ENCODE data around the gene LTA4H.

The LTA4H gene

GRCh38 chr12:96029826-96030225, 5.6 kb downstream of the LTA4H start:
- H3K27me3 ChIP-seq (ENCODE audit: insufficient read depth, insufficient read length) = no peaks in the 10 kb centered on the region
- no peaks in the 10 kb centered on the region for H3K9me3 ChIP-seq (ENCODE audit: insufficient read depth, low read length)
- H3K9ac ChIP-seq (ENCODE audit: insufficient read length, low read depth) = no peak overlapping the region
- TF ChIP-seq ZNF274 (IDR thresholded peaks at IDR 0.05; ENCODE audit: low read depth, low read length) (no peak), YY1 (IDR thresholded peaks at IDR 0.05; ENCODE audit: insufficient read depth, insufficient read length) (no peak), SUZ12 (IDR thresholded peaks at IDR 0.05; ENCODE audit: extremely low read depth, insufficient read depth, insufficient read length) (no peak)
- no peak for DNase-seq (ENCODE audit: low read depth, low spot score)
- peaks cover 39% of the 10 kb centered on the region for H3K36me3 ChIP-seq (ENCODE audit: insufficient read depth, insufficient read length, low read length)
- H3K4me1 ChIP-seq (ENCODE audit: insufficient read depth, insufficient read length) = no peaks in the 10 kb centered on the region
- H3K4me3 ChIP-seq (ENCODE audit: insufficient read length, low read depth) = no peak overlapping the region

GRCh38 chr12:96028538-96028937, 6.8 kb downstream of the LTA4H start:
- TF ChIP-seq YY1 (IDR thresholded peaks at IDR 0.05; ENCODE audit: insufficient read depth, insufficient read length) = no peak
- TF ChIP-seq ZNF274 (IDR thresholded peaks at IDR 0.05; ENCODE audit: low read depth, low read length) = no peak
- no peak for TF ChIP-seq SUZ12 (IDR thresholded peaks at IDR 0.05; ENCODE audit: extremely low read depth, insufficient read depth, insufficient read length)
- Histone ChIP-seq H3K9me3 (ENCODE audit: insufficient read depth, low read length) (no peaks in the 10 kb centered on the region), H3K36me3 (ENCODE audit: insufficient read depth, insufficient read length, low read length) (peaks cover 46% of the 10 kb centered on the region), H3K27me3 (ENCODE audit: insufficient read depth, insufficient read length) (no peaks in the 10 kb centered on the region), H3K9ac (ENCODE audit: insufficient read length, low read depth) (no peak overlapping the region), H3K4me1 (ENCODE audit: insufficient read depth, insufficient read length) (no peaks in the 10 kb centered on the region), H3K4me3 (ENCODE audit: insufficient read length, low read depth) (no peak overlapping the region)
- DNase-seq (ENCODE audit: low read depth, low spot score) = no peak

- H3K36me3 ChIP-seq (ENCODE audit: insufficient read depth, insufficient read length, low read length) = peaks cover 65% of the 10 kb centered on the region
- TF ChIP-seq YY1 (IDR thresholded peaks at IDR 0.05; ENCODE audit: insufficient read depth, insufficient read length) (no peak), ZNF274 (IDR thresholded peaks at IDR 0.05; ENCODE audit: low read depth, low read length) (no peak), SUZ12 (IDR thresholded peaks at IDR 0.05; ENCODE audit: extremely low read depth, insufficient read depth, insufficient read length) (no peak)
These were observed 9.1 kb downstream of the LTA4H start for GRCh38 chr12:96026331-96026730.

GRCh38 chr12:96025518-96025917, 9.9 kb downstream of the LTA4H start:
- H3K36me3 ChIP-seq (ENCODE audit: insufficient read depth, insufficient read length, low read length) = peaks cover 70% of the 10 kb centered on the region
- no peak overlapping the region for H3K9ac ChIP-seq (ENCODE audit: insufficient read length, low read depth)
- H3K27me3 ChIP-seq (ENCODE audit: insufficient read depth, insufficient read length) = no peaks in the 10 kb centered on the region
- TF ChIP-seq ZNF274 (IDR thresholded peaks at IDR 0.05; ENCODE audit: low read depth, low read length) (no peak), SUZ12 (IDR thresholded peaks at IDR 0.05; ENCODE audit: extremely low read depth, insufficient read depth, insufficient read length) (no peak), YY1 (IDR thresholded peaks at IDR 0.05; ENCODE audit: insufficient read depth, insufficient read length) (no peak)
- no peak for DNase-seq (ENCODE audit: low read depth, low spot score)
- no peaks in the 10 kb centered on the region for H3K9me3 ChIP-seq (ENCODE audit: insufficient read depth, low read length)
- H3K4me1 ChIP-seq (ENCODE audit: insufficient read depth, insufficient read length) = no peaks in the 10 kb centered on the region
- H3K4me3 ChIP-seq (ENCODE audit: insufficient read length, low read depth) = no peak overlapping the region

More at GRCh38 chr12:96026331-96026730, 9.1 kb downstream of the LTA4H start:
- H3K4me3 ChIP-seq (ENCODE audit: insufficient read length, low read depth) = no peak overlapping the region
- no peak overlapping the region for H3K9ac ChIP-seq (ENCODE audit: insufficient read length, low read depth)
- H3K27me3 ChIP-seq (ENCODE audit: insufficient read depth, insufficient read length) = no peaks in the 10 kb centered on the region
- H3K4me1 ChIP-seq (ENCODE audit: insufficient read depth, insufficient read length) = no peaks in the 10 kb centered on the region
- no peak for DNase-seq (ENCODE audit: low read depth, low spot score)
- no peaks in the 10 kb centered on the region for H3K9me3 ChIP-seq (ENCODE audit: insufficient read depth, low read length)

- Histone ChIP-seq H3K4me1 (ENCODE audit: insufficient read depth, insufficient read length) (no peaks in the 10 kb centered on the region), H3K9me3 (ENCODE audit: insufficient read depth, low read length) (no peaks in the 10 kb centered on the region), H3K27me3 (ENCODE audit: insufficient read depth, insufficient read length) (no peaks in the 10 kb centered on the region), H3K4me3 (ENCODE audit: insufficient read length, low read depth) (no peak overlapping the region), H3K9ac (ENCODE audit: insufficient read length, low read depth) (no peak overlapping the region), H3K36me3 (ENCODE audit: insufficient read depth, insufficient read length, low read length) (peaks cover 68% of the 10 kb centered on the region)
- TF ChIP-seq ZNF274 (IDR thresholded peaks at IDR 0.05; ENCODE audit: low read depth, low read length) = no peak
- TF ChIP-seq YY1 (IDR thresholded peaks at IDR 0.05; ENCODE audit: insufficient read depth, insufficient read length) = no peak
- DNase-seq (ENCODE audit: low read depth, low spot score) = no peak
These were observed 14.9 kb downstream of the LTA4H start for GRCh38 chr12:96020314-96021003.

GRCh38 chr12:96015672-96016071, 19.7 kb downstream of the LTA4H start:
- no peak overlapping the region for H3K9ac ChIP-seq (ENCODE audit: insufficient read length, low read depth)
- H3K36me3 ChIP-seq (ENCODE audit: insufficient read depth, insufficient read length, low read length) = peaks cover 73% of the 10 kb centered on the region
- H3K4me3 ChIP-seq (ENCODE audit: insufficient read length, low read depth) = no peak overlapping the region
- TF ChIP-seq SUZ12 (IDR thresholded peaks at IDR 0.05; ENCODE audit: extremely low read depth, insufficient read depth, insufficient read length) (no peak), YY1 (IDR thresholded peaks at IDR 0.05; ENCODE audit: insufficient read depth, insufficient read length) (no peak), ZNF274 (IDR thresholded peaks at IDR 0.05; ENCODE audit: low read depth, low read length) (no peak)
- H3K9me3 ChIP-seq (ENCODE audit: insufficient read depth, low read length) = no peaks in the 10 kb centered on the region
- H3K4me1 ChIP-seq (ENCODE audit: insufficient read depth, insufficient read length) = no peaks in the 10 kb centered on the region
- no peak for DNase-seq (ENCODE audit: low read depth, low spot score)
- no peaks in the 10 kb centered on the region for H3K27me3 ChIP-seq (ENCODE audit: insufficient read depth, insufficient read length)

GRCh38 chr12:96014943-96015599, 20.3 kb downstream of the LTA4H start:
- no peak overlapping the region for H3K9ac ChIP-seq (ENCODE audit: insufficient read length, low read depth)
- H3K27me3 ChIP-seq (ENCODE audit: insufficient read depth, insufficient read length) = no peaks in the 10 kb centered on the region
- H3K4me3 ChIP-seq (ENCODE audit: insufficient read length, low read depth) = no peak overlapping the region
- no peak for TF ChIP-seq SUZ12 (IDR thresholded peaks at IDR 0.05; ENCODE audit: extremely low read depth, insufficient read depth, insufficient read length)
- TF ChIP-seq YY1 (IDR thresholded peaks at IDR 0.05; ENCODE audit: insufficient read depth, insufficient read length) = no peak
- no peak for TF ChIP-seq ZNF274 (IDR thresholded peaks at IDR 0.05; ENCODE audit: low read depth, low read length)
- H3K36me3 ChIP-seq (ENCODE audit: insufficient read depth, insufficient read length, low read length) = peaks cover 79% of the 10 kb centered on the region
- no peak for DNase-seq (ENCODE audit: low read depth, low spot score)
- H3K9me3 ChIP-seq (ENCODE audit: insufficient read depth, low read length) = no peaks in the 10 kb centered on the region
- H3K4me1 ChIP-seq (ENCODE audit: insufficient read depth, insufficient read length) = no peaks in the 10 kb centered on the region

Measured in NT2/D1 (cell line).